GM12892 (cell line): ENCODE measurements around the gene ABCC2.
"Not testable (repeated sequence)": the region's sequence is repeated elsewhere in the genome, so short reads cannot be mapped to it uniquely, and the experiment has no call there.

ENCODE experiments used
- DNase-seq: peaks from one replicate; pipeline ENCODE4 v3.0.0; 2011; ENCODE audit not compliant: insufficient read length
- FAIRE-seq: peaks from 2 replicates; lab custom pipeline; 2011; peaks lifted over from hg19 to GRCh38; lab: Jason Lieb, UNC
- POLR2A ChIP-seq: IDR thresholded peaks from 2 replicates; pipeline ENCODE4 v1.6.1; 2011; ENCODE audit warnings: low read depth, low read length, control low read depth
- POLR2AphosphoS5 ChIP-seq: IDR thresholded peaks from 2 replicates; pipeline ENCODE4 v1.6.1; 2011; ENCODE audit warnings: low read depth, low read length, control low read depth
- TAF1 ChIP-seq: IDR thresholded peaks from 2 replicates; pipeline ENCODE4 v1.6.1; 2011; ENCODE audit warnings: low read depth, mild to moderate bottlenecking, control low read depth, low read length, borderline replicate concordance

ABCC2 gene

DNA sequence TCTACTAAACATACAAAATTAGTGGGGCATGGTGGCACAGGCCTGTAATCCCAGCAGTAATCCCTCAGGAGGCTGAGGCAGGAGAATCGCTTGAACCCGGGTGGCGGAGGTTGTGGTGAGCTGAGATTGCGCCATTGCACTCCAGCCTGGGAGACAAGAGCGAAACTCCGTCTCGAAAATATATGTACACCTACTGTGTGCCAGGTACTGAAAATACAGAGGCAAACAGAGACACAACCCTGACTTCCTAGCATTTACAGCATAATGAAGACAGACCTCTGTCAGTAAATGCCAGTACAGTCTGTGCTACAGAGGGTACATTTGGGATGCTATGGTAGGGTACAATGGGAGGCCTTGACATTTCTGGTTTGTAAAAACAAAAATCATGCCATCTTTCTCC, 66.6 kb downstream of the ABCC2 start:
- TF ChIP-seq TAF1 (no peak), POLR2A (no peak), POLR2AphosphoS5 (no peak)
- FAIRE-seq (no peak), DNase-seq (no peak)

DNA sequence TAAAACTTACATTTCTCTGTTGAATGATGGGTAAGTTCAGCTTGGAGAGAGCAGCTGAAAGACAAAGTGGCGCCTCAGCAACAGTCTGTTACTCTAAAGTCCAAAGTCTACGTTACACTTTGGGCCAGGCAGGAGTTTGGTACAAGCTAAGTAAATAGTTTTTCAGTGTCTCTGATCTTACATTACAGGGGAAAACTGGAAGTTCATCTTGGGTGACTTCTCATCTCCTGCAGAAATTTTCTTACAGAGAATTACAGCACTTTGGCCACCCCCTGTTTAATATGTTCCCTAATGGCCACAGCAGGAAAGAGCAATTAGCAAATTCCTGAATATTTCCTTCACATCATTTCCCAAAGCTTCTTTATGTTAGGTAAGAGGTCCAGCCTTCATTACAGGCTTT, 67.1 kb downstream of the ABCC2 start:
- no peak for TF ChIP-seq TAF1
- TF ChIP-seq POLR2A = no peak
- TF ChIP-seq POLR2AphosphoS5 = no peak
- DNase-seq (no peak), FAIRE-seq (no peak)

DNA sequence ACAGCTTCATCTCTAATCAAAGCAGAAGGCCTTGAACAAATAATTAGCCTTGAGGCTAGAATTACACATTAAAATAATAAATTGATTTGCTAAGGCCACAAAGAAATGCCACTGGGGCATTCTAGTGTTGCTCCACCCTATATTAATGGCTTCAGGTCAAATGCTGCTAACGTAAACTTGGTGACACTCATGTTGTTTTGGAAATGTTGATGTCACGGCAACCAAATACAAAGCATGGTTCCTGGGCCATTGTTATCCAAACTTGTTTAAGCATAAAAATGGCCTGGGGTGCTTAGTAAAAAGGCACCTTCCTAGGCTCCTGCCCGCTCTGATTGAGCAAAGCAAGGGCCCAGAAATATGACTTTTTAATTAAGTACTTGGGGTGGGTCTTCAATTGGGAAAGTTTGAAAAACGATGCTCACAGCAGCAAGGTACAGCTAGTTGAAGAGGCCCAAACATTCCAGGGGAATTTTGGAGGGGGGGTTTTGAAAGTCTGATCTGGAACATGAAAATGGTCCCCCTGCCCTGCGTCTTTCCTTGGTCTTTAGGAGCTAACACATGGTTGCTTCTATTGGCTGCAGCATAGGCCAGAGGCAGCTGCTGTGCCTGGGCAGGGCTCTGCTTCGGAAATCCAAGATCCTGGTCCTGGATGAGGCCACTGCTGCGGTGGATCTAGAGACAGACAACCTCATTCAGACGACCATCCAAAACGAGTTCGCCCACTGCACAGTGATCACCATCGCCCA, 67.8 kb downstream of the ABCC2 start:
- FAIRE-seq (no peak), DNase-seq (no peak)
- TF ChIP-seq POLR2A = no peak
- no peak for TF ChIP-seq POLR2AphosphoS5
- TF ChIP-seq TAF1 = no peak

DNA sequence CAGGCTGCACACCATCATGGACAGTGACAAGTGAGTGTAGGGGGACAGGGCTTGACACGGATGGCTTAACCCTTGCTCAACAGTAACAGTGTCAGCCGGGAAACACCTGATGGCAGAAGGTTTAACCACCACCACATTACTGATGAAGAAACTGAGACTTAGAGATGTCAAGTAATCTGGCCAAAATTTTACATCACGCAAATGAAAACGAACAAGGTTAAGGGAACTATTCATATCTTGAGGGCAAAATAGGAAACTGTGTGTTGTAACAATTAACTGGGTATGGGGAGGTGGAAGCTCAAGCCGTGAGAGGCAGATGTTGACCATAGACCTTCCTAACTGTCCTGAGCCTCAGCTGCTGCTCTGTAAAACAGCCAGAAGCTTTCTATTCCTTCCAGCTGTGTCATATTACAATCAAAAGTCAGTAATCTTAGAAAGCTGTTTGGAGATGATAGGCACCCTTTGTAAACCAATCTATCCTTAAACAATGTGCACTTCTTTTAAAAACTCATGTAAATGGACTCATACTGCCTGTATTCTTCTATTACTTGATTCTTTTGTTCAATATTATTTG, 68.4 kb downstream of the ABCC2 start:
- FAIRE-seq (no peak), DNase-seq (no peak)
- no peak for TF ChIP-seq TAF1
- TF ChIP-seq POLR2A = no peak
- no peak for TF ChIP-seq POLR2AphosphoS5

DNA sequence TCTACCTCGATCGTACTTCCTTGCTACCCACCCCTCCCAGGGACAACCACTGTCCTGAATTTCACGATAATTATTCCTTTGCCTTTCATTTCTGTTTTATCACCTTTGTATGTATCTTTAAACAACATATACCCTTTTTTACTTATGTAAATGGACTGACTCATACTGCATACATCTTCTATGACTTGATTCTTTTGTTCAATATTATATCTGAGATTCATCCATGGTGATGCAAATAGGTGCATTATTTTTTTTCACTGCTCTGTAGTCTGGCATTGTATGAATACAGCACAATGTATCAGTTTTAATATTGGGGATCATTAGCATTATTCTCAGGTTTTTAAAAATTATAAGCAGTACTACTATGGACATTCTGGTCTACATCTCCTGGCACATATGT, 69.4 kb downstream of the ABCC2 start:
- no peak for DNase-seq
- no peak for FAIRE-seq
- TF ChIP-seq POLR2AphosphoS5 = no peak
- TF ChIP-seq TAF1 = no peak
- no peak for TF ChIP-seq POLR2A

DNA sequence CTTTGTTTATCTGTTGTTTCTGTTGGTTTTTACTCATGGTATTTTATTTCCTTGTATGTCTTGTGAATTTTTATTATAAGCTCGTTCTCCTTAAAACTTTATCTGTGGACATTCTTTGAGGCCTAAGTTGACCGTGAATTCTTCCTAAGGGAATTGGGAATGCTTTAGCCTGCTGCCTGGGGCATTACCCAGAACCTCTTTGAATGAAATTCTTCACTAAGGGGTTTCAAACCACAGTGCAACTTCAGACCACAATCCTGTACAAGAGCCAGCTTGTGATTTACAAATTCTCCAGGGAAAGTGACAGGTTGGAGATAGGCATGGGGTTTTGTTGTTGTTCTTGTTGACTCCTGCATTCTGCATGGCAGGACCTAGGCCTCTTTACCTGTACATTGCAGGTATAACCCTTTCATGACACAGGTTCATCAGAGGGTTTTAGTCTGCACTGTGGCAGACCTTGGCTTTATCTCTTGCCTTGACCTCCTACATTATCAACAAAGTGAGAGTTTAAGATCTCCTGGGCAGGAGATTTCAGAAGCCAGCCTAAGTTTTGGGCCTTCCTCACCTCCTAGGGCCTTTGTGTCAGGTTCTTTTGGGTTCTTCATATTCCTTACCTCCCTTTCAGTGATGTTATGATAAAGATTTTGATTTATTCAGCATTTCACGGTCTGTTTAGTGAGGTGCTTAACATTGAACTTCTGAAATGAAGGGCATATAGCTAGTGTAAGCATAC, 70.2 kb downstream of the ABCC2 start:
- no peak for TF ChIP-seq TAF1
- TF ChIP-seq POLR2A = no peak
- DNase-seq (no peak), FAIRE-seq (no peak)

DNA sequence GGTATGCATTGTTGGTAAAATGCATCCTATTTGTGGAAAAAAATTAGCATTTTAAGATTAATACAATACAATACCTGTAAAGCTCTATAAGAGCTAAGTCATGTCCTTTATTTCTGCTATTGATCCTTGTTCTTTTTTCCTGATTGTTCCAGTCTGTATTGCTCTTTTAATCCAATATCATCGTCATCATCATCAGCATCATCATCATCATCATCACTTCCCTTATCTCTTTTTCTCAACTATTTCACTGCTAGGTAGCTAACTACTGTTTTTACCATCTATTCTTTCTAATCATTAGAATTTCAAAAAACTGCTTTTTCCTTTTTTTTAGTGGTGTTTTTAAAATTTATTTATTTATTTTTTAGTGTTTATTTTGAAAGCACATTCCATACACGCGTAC, 71.2 kb downstream of the ABCC2 start:
- FAIRE-seq = no peak
- TF ChIP-seq POLR2A (no peak), TAF1 (no peak), POLR2AphosphoS5 (no peak)

DNA sequence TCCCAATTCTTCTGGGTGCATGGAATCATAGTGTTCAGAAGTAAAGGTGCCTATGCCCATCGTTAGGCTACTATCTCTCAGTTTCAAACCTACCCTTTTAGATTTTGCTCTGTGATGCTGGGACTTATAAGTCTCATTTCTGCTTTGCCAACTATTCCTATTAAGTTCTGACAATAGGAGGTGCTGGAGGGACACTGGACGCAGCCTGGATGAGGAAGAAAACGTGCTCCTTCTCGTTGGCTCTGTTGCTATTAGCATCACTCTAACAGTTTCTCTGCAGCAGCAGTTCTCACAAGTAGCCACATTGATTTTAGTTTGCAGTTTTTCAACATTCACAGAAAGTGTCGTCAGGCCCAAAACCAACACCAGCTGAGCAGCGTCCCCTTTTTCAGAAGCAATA, 72.4 kb downstream of the ABCC2 start:
- FAIRE-seq (no peak), DNase-seq (no peak)
- TF ChIP-seq POLR2AphosphoS5 (no peak), TAF1 (no peak), POLR2A (no peak)

More for the DNA sequence above, 71.2 kb downstream of the ABCC2 start:
- no peak for DNase-seq

DNA sequence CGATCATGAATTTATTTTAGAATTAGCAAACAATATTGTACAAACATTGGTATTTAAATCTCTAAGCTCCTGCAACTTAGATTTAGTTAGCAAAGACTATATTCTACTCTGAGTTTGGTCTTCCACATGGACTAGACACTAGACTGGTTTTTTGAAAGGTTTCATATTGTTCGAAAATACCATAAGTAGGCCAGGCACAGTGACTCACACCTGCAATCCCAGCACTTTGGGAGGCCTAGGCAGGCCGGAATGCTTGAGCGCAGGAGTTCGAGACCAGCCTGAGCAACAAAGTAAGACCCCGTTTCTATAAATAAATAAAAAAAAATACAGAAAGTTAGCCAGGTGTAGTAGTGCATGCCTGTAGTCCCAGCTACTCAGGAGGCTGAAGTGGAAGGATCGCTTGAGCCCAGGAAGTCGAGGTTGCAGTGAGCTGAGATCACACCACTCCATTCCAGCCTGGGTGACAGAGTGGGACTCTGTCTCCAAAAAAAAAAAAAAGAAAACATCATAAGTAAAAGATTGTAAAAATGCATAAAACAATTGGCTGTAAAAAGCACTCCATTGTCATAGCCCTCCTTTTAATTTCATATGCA, 73.1 kb downstream of the ABCC2 start:
- TF ChIP-seq POLR2A = no peak
- no peak for TF ChIP-seq TAF1
- no peak for TF ChIP-seq POLR2AphosphoS5
- no peak for DNase-seq
- FAIRE-seq = no peak

DNA sequence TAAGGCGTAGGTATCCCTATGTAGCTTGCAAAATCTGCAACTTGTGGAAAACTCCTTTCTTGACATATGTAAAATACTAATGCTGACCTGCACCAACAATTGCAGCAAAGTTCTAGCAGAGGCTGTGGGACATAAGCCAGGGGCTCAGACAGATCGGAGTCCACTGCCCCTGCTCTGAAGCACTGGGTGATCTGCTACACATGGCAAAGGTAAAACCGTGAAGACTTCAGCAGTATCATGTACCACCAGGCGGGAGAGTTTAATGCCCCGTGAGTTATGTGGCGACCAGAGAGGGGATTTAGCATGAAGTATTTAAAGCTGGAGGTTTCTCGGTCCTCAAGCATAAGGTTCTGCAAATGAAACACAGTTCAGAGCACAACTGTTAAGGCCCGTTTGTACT, 76.4 kb downstream of the ABCC2 start:
- TF ChIP-seq POLR2A = no peak
- no peak for TF ChIP-seq POLR2AphosphoS5
- no peak for FAIRE-seq
- DNase-seq = no peak

DNA sequence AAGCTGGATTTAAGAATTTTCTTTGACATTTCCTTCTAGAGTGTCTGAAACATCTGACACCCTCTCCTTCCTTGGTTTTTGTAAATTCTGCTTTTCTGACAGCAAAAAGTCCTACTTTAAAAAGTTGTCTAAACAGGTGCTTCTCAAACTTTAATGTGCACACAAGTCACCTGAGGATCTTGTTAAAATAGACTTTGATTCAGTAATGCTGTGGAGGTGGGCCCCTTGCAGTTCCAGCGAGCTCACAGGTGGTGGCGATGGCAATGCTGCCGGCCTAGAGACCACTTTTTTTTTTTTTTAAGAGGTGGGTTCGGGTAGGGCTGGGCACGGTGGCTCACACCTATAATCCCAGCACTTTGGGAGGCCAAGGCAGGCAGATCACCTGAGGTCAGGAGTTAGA, 77.1 kb downstream of the ABCC2 start:
- TF ChIP-seq TAF1 = no peak
- no peak for TF ChIP-seq POLR2AphosphoS5
- TF ChIP-seq POLR2A = no peak
- FAIRE-seq (no peak), DNase-seq (no peak)

DNA sequence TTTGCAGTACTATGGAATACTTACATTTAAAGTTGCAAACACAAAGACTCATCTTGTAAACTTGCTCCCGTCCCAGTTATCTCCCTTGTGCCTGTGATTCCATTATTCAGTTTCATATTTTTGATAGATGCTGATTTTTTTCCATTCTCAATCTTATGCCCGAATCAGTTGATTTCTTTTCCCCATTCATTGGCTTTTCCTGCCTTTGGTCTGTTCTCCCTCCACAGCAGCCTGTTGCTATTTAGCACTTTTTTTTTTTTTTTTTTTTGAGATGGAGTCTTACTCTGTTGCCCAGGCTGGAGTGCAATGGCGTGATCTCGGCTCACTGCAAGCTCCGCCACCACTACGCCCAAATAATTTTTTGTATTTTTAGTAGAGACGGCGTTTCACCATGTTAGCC, 78.0 kb downstream of the ABCC2 start:
- FAIRE-seq (no peak), DNase-seq (no peak)
- TF ChIP-seq POLR2AphosphoS5 = no peak
- TF ChIP-seq TAF1 = no peak
- no peak for TF ChIP-seq POLR2A

DNA sequence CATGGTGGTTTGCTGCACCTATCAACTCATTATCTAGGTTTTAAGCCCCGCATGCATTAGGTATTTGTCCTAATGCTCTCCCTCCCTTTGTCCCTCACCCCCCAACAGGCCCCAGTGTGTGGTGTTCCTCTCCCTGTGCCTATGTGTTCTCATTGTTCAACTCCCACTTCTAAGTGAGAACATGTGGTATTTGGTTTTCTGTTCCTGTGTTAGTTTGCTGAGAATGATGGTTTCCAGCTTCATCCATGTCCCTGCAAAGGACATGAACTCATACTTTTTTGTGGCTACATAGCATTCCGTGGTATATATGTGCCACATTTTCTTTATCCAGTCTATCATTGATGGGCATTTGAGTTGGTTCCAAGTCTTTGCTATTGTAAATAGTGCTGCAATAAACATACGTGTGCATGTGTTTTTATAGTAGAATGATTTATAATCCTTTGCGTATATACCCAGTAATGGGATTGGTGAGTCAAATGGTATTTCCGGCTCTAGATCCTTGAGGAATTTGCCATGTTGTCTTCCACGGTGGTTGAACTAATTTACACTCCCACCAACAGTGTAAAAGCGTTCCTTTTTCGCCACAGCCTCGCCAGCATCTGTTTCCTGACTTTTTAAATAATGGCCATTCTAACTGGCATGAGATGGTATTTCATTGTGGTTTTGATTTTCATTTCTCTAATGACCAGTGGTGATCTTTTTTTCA, 81.2 kb downstream of the ABCC2 start:
- not testable (repeated sequence) for FAIRE-seq, DNase-seq

DNA sequence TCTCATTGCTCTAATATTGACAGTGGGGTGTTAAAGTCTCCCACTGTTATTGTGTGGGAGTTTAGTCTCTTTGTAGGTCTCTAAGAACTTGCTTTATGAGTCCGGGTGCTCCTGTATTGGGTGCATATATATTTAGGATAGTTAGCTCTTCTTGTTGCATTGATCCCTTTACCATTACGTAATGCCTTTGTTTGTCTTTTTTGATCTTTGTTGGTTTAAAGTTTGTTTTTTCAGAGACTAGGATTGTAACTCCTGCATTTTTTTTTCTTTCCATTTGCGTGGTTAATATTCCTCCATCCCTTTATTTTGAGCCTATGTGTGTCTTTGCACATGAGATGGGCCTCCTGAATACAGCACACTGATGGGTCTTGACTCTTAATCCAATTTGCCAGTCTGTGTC, 84.8 kb downstream of the ABCC2 start:
- DNase-seq, FAIRE-seq: not testable (repeated sequence)
